Retinal pigment epithelial cell (primary cell): ENCODE data around the gene ARF3.

Experiments
- DNase-seq: peaks from one replicate; pipeline ENCODE4 v3.0.0-alpha.2; 2010; ENCODE audit warnings: low read depth
- H3K4me3 ChIP-seq: 2 replicates; pipeline ENCODE4 v1.5.1; 2011; ENCODE audit warnings: mild to moderate bottlenecking, low read length, control low read depth, moderate library complexity
- CTCF ChIP-seq: conservative IDR thresholded peaks from 2 replicates; pipeline ENCODE4 v1.5.1; 2011; ENCODE audit warnings: low read depth, low read length, control low read depth, inconsistent platforms

Gene ARF3

GRCh38 chr12:48952691-48953090, 4.6 kb downstream of the ARF3 start:
- no peak overlapping the region for H3K4me3 ChIP-seq
- DNase-seq = no peak
- TF ChIP-seq CTCF = no peak

GRCh38 chr12:48947727-48948126, 9.6 kb downstream of the ARF3 start:
- H3K4me3 ChIP-seq = no peak overlapping the region
- no peak for DNase-seq
- no peak for TF ChIP-seq CTCF

GRCh38 chr12:48946943-48947342, 10.3 kb downstream of the ARF3 start:
- no peak overlapping the region for H3K4me3 ChIP-seq
- TF ChIP-seq CTCF = no peak
- DNase-seq = no peak

GRCh38 chr12:48946205-48946604, 11.1 kb downstream of the ARF3 start:
- no peak overlapping the region for H3K4me3 ChIP-seq
- no peak for DNase-seq
- TF ChIP-seq CTCF = no peak

- no peak overlapping the region for H3K4me3 ChIP-seq
- no peak for DNase-seq
Observed at GRCh38 chr12:48943221-48943620, 14.1 kb downstream of the ARF3 start.

GRCh38 chr12:48940181-48940580, 17.1 kb downstream of the ARF3 start:
- no peak overlapping the region for H3K4me3 ChIP-seq
- no peak for DNase-seq
- TF ChIP-seq CTCF = no peak

More at GRCh38 chr12:48943221-48943620, 14.1 kb downstream of the ARF3 start:
- TF ChIP-seq CTCF = no peak

- TF ChIP-seq CTCF = no peak
- no peak for DNase-seq
- no peak overlapping the region for H3K4me3 ChIP-seq
Observed at GRCh38 chr12:48938805-48939204, 18.5 kb downstream of the ARF3 start.
